RPMI8226 (cell line): ENCODE measurements around the gene ATG7.

Experiments
- DNase-seq: peaks from one replicate; pipeline ENCODE4 v3.0.0-alpha.2; 2015

ATG7 gene

DNA sequence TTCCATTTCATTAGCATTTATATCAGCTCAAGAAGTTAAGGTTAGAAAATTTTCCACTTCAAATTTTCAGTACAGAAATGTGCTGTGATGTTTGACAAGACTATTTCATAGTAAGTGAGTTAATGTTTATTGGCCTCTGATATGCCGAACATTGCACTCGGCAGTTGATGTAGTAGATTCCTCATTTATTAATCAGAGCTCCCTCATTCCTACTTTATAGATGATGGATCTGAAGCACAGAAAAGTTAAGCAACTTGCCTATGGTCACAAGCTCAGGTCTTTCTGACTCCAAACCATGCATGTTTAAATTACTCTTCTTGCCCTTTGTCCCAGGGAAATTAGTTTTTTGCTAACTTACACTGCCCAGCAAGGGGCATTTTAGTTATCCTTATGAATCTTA is 92.0 kb downstream of the ATG7 start:
- no peak for DNase-seq

DNA sequence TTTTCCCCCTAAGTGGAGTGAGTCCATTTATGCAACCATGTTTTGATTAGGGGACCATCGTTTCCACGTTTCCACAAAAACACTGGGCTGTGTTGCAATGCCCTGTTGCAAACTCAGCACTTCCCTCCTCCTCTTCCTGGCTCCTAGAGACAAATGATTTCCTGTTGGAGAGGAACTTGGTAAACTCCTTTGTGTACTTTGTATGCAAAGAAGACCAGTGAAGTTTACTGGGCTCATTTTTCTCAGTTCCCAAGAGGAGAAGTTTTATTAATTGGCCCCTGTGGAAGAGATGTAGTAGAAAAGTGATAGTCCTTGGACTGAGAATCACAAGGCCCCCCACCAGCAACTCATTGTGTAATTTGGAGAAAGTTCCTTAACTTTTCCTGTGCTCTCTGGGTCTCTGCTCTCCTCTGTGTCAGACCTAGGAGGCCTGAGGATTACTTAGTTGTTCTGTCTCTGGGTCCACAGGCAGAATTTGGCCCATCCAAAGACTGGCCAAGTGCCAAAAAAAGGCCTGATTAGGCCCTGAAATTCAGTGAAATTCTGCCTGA is 95.0 kb downstream of the ATG7 start:
- no peak for DNase-seq

DNA sequence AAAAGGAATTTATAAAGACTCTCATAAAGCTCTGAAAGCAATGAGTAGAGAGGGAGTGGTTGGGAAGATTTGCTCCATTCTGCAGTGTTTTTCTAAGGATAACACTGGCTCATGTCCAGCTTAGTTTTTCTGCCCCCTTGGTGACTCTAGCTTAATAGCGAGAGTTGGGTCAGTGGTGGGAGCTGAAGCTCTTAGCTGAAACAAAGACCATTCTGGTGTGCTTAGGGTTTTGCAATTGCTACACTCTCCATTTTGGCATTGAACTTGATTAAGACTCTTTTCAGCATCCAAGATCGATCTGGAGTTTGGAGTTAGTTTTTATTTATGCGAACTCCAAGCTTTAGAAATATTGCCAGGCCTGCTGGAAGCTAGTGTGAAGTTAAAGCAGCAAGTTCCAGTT is 98.0 kb downstream of the ATG7 start:
- DNase-seq, result no peak

DNA sequence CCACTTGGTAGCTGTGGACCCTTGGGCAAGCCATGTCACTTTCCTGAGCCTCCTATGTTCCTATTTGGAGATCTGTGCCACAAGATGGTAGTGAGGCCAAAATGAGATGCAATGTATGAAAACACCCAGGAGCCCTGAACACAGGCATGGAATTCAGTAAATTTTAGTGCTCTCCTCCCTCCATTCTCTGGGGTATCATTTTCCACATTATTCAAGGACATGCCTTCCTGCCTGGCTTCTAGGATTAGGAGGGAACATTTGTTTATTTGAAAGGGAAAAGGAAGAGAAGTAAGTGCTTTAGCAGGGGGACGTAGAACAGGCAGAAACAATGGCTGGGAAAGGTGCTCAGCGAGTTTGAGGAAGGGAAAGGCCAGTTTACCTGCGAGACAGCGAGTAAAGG is 98.8 kb downstream of the ATG7 start:
- DNase-seq, result no peak

DNA sequence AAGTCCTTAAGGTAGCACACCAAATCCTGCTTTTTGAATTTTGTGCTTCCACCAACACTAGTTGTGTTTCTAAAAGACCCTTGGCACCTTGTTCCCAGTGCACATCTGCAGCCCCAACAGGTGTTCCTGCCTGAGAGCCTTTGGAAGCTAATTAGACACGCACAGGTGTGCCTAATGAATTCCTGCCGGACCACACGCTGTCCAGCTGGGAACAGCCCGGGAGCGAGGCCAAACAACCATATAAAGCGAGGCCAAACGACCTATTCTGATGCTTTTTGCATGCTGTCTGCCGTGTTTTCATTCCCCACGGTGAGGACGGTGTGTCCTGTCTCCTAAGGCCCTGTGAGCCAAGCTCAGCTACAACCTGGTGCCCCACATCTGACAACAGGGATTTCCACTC is 99.5 kb downstream of the ATG7 start:
- no peak for DNase-seq

DNA sequence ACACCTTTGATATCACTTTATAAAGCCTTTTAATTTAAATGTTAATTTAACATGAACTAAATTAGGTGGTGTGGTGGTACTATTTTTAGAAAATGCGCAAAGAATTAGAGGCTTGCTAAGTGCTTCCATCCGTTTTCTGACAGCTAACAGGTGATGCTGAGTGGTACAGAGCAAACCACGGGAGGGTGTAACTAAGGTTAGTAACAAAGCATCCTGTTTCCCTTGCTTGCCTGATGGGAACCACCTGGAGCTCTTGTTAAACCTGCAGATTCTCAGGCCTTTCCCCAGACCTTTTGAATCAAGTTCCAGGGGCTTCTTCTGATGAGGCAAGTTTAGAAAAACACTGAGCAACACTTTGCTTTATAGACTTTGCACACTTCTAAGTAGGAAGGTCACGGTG is 101.0 kb downstream of the ATG7 start:
- no peak for DNase-seq

DNA sequence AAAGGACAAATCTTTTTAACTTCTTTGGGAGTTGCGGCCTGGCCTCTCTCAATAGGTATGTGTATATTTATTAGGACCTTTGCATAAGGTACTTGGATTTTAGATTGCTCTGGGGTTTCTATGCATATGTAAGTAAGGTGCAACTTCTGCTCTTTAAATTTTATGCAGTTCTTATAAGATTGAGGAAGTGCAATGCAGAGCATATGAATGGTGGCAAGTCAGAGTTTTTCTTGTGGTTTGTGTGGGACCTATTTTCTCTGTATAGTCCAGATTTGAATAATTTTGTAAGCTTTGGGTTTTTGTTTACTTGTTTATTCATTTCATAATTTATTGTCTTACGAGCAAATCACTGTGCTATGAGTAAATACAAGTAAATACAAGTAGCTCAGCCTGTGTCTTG is 101.5 kb downstream of the ATG7 start:
- DNase-seq, result no peak

DNA sequence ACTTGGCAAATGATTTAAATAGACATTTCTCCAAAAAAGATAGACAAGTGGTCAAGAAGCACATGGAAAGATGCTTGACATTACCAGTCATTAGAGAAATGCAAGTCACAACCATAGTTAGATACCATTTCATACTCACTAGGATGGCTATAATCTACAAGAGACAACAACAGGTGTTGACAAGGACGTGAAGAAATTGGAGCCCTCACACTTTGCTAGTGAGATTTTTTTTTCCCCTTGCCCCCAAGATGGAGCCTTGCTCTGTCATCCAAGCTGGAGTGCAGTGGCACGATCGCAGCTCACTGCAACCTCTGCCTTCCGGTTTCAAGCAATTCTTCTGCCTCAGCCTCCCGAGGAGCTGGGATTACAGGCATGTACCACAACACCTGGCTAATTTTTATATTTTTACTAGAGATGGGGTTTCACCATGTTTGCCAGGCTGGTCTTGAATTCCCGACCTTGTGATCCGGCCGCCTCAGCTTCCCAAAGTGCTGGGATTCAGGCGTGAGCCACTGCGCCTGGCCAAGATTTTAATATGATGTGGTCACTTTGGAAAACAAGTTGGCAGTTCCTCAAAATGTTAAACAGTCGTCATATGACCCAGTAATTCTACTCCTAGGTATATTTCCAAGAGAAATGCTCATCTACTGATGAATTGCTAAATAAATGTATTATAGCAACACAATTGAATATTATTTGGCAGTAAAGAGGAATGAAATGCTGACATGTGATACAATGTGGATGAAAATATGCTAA is 103.3 kb downstream of the ATG7 start:
- no peak for DNase-seq

DNA sequence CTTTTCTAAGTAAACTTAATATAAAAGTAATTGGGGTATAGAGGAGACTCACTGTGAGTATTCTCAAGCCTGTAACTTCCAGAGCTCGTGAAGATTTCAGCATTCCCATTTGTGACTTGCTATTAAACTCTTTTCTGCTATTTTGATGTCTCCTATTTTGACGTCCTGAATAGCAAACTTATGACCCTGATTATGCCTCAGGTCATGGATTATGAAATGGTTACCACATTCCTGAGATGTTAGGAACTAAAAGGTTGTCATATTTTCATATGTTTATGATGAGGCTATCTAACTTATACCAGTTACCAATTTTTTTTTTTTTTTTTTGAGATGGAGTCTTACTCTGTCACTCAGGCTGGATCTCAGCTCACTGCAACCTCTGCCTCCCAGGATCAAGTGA is 105.5 kb downstream of the ATG7 start:
- no peak for DNase-seq

DNA sequence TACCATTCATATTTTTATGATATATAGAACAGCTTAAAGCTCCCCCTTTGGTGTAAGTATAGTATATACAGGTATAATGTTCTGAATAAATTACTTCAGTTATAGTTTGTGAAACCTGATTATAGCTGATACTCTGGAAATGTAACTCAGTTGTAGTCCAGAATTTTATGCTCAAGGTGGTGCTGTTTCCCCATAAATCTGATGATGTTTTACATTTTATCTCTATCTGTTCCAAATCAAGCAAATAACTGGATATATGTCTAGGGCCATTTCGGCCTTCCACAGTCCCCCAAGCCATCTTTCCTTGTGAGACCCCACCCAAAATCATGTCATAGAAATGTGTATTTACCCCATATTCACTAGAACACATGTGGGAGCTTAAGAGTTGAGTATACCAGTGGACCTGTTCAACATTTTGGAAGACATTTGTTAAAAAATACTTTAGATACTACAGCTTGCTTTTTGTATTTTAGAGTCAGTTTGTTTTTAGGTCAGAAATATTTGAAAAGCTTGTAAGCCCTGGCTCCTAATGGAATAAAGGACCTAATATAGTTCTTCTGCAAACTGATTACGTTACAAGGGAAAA is 107.1 kb downstream of the ATG7 start:
- peak; percentile 7 for DNase-seq

DNA sequence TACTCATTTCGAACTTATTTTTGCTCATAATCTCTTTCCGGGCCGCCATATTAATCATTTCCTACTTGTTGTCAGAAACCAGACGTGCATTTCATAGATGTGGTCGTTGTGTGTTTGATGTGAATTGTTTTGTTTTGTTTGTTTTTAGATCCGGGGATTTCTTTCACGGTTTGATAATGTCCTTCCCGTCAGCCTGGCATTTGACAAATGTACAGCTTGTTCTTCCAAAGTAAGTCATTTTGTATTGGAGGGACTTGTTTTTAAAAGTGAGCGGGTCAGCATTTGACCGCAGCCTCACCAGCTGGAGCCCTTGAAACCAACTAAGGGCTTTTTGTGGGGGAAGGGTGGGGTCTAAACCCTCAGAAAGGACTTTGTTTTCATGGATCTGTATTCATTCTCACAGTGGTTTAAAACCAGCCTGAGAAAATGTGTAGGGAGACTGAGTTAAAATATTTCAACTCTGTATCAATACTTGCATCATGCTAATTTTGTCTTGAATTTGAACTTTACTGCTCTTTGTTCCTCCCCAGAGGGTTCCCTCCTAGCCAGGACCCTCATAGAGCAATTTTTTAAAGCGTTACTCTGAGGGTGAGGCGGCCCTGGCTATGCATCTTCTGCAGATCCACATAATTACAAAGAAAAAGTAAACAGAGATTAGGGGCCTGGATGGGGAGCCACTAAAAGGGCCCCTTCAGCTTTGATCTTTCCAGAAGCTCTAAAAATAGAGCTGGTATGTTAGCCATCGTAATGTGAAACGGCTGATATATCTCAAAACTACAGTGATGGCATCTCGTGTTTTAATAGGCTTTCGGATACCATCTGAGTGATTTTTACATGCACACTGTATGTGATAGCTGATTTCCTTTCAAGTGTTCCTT is 107.9 kb downstream of the ATG7 start:
- no peak for DNase-seq

DNA sequence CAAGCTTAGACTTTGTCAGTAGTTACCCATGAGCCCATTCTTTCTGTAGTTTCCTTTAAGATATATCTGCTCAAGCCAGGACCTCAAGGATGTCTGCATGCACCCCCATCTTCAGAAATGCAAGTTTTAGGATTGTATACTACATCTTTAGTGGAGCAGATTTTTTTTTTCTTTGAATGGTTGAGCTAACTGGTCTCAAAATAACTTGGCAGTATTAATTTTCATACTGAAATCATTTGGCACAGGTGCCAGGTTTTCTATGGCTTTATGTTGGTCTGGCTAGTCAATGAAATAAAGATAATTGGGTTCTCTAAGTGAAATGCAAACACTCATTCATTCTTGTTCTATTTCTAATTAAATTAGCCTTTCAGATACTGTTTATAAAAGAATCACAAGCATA is 108.9 kb downstream of the ATG7 start:
- no peak for DNase-seq

DNA sequence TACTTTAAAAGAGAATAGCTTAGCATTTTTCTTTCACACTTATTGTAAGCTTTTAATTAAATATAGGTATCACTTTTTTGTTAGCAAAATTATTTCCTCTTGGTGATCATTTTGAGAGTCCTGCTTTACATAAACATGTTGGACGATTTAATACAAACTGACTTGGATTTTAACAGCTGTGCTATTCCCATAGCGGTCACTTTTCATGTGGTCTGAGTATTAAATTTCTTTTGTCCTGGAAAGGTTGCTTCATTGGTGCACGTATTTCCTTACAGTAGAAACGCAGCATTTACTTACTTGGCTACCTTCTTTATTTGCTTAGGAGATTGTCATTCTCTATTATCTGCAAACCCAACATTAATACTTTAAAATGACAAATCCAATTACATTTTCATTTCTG is 109.4 kb downstream of the ATG7 start:
- DNase-seq, result no peak

DNA sequence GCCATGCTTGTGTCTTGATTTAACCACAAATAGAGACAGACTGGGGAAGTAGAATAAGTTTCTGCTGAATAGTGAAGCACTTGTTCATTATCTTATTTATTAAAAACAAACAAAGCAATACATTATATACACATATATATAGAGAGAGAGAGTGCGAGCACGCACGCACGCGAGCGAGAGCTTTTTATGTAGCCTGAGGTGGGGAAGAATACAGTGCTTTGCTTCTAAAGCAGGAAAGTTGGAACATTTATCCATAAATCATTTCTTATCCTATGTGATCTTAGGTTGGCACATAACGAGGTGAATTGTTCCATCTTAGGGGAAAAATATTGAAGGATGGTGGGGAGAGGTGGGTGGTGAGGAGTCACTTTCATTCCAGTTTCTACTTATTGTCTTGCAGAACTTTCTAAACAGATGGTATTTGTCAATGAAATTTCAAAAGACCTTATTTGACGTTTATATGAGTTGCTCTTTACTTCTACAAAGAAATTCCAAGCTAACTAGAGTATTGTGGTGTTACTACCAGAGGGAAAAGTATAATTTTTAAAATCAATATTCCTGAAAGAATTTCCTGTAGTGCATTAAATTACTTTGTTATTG is 110.0 kb downstream of the ATG7 start:
- no peak for DNase-seq

DNA sequence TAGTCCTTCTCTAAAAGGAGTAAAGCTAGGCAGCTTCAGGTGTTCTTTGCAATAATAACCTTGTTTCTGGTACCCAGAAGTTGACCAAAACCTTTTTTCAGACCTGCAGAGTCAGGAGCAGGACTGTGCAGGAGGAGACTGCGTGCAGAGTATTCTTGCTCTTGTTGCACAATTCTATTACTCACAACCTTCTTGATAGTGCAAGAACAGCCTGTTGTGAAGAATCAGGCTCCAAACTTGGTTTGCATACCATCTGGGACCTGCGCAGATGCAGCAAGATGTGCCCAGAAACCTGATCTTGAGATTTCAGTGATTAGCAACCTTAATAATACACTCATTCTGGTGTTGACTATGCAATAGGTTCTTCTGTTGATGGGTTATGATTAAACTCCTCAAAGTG is 111.9 kb downstream of the ATG7 start:
- no peak for DNase-seq

DNA sequence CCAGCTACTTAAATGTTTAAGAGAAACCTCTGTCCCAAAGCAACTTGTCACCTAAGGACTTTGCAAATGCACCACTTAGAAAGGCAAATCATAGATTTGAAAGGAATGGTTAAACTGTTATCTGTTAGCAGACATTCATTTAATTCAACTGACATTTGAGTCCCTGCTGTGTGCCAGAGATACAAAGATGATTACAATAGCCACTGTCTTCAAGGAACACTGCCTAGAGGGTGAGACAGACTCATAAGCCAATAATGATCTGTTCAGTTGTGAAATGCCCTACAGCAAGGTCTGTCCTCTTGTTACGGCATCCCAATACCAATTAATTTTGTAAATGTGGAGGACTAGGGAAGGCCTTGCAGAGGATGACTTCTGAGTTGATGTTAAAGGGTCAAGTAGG is 113.1 kb downstream of the ATG7 start:
- DNase-seq, result no peak

DNA sequence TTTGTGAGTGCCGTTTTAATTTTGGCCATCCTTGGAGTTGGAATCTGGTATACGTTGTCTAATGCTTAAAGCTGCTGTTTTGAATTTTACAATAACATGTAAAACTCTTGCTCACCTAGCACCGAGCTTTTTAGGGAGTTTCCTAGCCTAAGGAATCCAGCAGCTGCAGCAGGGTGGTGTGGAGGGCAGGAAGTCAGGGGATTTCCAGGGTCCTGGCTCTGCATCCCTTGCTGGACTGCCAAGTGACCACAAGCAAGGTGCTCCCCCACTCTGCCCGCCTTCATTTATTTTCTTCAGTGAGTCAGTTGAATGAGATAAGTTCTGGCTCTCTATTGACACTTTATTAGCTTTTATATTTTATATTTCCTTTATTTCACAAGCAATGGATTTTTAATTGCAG is 113.7 kb downstream of the ATG7 start:
- no peak for DNase-seq

DNA sequence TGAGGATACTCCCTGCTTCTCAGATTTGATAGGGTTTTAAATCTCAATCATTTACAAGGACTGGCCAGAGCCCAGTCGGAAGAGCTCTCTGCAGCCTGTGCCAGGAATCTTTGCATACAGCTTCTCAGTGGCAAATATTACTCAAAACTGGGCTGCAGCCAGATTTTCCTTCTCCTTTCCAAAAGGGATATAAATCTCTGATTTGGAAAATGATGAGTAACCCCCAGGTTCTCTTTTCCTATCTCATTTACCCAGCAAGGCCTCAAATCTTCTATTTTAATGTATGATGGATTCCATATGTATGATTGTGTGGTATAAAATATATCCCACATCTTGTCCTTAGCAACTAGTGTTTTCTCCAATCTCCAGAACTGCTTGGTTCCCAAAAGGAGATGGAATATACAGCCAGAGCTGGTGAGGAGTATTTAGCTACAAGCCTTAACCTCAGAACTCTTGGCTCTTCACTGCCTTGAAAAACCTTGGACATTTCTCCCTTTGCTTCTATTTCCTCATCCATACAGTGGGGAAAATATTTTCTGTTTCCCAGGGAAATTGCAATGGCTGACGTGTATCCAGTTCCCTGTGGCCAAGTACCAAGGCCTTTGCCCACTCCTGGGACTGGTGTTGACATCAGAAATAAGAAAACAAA is 114.4 kb downstream of the ATG7 start:
- DNase-seq, result no peak

DNA sequence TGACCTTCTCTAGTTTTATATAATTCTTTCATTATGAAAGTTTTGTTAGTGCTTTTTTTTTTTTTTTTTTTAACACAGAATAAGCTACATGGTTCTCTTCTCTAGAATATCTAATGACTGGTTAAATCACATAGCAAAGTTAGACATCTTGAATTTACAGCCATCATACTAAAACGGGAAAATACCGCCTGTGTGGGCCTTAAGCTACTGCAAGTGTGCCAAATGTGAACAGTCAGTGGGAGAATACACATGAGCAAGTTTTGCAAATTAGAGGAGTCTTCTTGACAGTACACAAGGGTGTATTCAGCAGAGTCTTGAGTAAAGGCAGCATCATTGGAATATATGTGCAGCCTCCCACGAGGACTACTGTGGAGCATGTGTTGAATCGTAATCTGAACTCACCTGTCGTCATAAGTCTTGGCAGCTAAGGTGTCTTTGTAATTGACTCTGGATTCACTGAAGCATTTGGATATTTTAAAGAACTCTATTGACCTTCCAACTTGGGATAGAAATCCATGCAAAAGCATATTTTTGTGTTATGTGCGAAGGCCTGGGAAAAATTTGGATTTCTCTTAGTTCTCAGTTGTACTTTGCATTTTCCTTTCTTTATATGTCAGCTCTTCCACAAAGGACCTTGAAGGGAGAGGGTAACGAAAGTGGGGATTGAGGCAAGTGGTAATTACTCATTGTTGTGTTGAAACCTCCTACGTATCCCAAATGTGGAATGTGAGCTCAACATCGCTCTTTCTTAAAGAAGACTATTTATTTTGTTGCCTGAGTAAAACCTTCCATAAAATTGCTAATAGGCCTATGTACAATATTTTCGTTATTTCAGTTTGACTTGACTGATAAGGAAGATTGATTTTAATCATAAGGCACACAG is 117.4 kb downstream of the ATG7 start:
- DNase-seq, result no peak

DNA sequence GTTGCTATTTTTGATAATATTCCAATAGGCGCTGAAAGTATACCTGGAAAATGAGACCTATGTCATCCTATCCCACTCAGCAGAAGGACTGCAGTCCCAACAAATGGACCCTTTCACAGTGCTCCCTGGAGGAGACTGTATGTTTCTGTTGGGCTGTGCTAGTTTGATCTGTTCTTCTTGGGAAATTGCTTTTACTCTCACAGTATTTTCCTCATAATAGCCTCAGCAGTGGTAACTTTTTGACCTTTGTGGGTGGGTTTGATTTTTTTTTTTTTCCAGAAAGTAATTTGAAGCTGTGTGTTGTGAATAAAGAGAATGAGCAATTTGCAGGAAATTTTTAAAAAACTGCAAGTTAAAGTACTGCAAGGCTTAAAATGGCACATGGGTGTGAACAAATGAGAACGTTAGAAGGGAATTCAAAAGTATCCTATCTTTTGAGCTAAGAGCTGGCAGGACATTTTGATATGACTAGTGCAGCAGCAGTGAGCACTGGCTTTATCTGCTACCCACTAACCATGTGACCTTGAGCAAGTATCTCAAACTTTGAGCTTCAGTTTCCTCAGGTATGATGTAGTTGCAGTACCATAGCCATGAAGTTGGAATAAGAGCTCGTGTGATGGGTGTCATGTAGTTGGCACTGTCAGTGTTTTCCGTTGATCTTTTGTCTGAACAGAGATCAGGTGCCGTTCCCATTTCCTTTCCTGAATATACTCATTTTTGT is 118.4 kb downstream of the ATG7 start:
- DNase-seq, result no peak
